ENCODE data around the gene REC114.

Gene REC114

DNA sequence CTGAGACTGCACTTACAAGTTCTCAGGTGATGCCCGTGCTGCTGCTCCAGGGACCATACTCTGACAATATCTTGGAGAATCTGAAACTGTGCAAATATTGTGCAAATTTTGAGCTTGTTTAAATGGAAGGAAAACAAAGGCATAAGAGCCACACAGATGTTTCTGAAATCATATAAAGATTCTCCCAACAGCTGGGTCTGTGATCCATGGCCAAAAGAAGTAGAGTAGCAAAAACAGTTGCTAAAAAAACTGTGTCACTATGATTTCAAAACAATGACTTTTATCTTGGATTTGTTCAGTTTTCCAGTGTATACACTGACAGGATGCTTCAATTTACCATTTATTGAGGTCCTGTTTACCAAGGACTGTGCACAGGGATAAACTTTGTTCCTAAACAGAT lies 164.9 kb downstream of the REC114 start:
- DNase-seq, result no peak

GRCh38 chr15:73608475-73608874 lies 165.5 kb downstream of the REC114 start:
- no peak for DNase-seq

DNA sequence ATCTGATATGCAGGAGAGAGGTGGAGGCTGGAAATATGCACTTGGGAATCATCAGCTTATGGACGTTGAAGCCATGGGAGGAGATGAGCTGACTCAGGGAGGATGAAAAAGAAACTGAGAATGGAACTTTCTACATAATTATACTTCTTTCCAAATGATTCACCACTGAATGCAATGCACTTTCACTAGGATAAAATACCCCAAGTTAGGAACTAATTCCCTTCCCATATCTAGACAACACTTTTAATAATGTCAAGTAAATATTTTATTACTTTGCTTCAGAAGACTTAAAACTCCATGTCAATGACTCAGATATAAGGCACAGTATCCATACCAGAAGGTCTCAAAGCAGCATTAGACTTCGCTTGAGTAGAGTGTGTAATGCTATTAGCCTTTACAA lies 166.0 kb downstream of the REC114 start:
- DNase-seq, result no peak

All from inflammatory macrophage (primary cell).